GM20431 (cell line): Measurements from ENCODE around the gene ELOB.

Experiments used
- in situ Hi-C: fragments of 300-500 bp; cut with MseI, MboI; formaldehyde crosslinking; loops from one replicate; pipeline ENCODE4 v1.15.0; 2020; ENCODE audit warnings: low sequenced_read_pairs; ENCODE audit not compliant: unreplicated experiment

Gene ELOB

DNA sequence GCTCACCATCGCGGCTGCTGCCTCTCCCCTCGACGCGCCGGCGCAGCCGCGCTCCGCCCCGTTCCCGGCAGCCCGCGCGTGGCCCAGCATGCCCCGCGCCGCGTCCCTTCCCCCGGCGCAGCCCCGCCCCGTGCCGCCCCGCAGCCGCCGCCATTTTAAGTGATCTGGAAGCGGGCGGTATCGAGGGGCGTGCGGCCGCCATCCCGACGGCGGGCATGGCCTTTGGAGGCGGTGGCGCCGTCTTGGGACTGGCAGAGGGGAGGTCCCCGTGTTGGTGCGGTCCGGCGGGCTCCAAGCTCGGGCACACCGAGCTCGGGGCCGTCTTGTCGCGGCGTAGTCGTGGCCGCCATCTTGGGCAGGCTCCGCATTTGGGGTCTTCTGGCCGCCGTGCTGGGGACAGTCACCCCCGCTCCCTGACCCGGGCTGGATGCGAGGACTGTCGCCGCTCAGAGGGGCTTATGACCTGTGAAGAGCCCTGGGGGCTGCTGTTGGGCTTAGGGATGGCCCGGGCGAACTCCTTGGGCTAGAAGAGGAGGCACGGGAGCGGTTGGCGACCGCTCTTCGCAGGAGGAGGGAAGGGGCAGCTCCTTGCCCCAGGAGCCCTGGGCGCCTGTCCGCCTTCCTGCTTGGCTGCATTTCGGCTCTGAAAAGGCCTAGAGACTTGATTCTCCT is at the start of gene ELOB:
Gene ELOB, minus strand, starts transcription at position 50 of the 672 bp plus-strand sequence. Its CDS starts 41 bp downstream, at position 9.
- in situ Hi-C loops: no loop called here

- in situ Hi-C loops: no loop called here
Observed at GRCh38 chr16:2825906-2826305, 48.8 kb upstream of the ELOB start.

DNA sequence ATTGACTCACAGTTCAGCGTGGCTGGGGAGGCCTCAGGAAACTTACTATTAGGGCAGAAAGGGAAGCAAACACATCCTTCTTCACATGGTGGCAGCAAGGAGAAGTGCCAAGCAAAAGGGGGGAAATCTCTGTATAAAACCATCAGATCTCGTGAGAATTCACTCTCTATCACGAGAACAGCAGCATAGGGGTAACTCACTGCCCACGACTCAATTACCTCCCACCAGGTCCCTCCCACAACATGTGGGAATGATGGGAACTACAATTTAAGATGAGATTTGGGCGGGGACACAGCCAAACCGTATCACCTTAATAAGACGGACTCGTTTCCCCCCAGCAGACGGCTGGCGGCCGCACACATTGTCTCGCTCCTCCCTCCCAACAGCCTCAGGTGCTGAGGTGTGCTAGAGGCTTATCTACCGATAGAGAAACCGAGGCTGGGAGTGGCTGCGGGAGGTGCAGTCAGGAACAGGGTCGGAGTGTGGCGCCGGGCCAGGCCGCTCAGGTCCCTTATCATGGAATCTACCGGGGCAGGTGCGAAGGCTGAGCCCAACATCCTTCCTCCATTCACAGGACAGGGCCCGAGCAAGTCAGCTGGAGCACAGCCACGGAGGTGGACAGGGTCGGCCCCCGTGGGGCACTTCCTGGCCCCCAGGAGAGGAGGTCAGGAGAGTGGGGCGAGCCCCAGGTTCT is 48.1 kb upstream of the ELOB start:
- in situ Hi-C loops: no loop called here

DNA sequence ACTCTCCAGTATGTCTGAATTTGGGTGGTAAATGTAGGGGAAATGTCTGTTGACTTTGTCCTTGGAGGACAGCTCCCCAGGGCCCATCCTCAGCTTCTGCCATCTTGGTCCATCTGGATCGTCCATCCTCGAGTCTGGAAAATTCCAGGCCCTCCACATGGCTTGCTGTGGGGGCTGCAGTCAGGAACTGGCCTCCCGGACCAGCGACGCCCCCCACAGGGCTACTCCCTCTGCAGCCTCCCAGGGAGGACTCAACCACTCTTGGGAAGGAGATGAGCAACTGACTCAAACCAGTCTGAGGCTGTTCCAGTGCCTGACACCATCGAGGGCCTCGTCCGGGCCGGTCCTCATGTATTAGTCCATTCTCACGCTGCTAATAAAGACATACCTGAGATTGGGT is 47.5 kb upstream of the ELOB start:
- in situ Hi-C loops: no loop called here

- in situ Hi-C loops: no loop called here
Observed at GRCh38 chr16:2822496-2822895, 45.4 kb upstream of the ELOB start.

DNA sequence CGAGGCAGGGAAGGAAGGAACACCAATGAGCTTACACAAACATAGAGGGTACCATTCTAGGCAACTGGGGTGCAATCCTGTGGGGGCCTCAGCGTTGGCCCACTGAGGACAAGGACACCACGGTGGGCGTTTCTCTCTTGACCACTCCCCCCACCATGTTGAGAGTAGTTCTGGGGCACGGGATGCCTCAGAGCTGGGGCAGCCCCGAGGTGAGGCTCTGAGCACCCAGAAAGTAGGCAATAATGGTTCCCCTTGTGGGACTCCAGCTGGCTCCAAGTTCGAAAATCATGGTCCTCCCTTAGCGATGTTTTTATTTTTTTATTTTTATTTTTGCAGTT is 45.0 kb upstream of the ELOB start:
- in situ Hi-C loops: no loop called here

GRCh38 chr16:2821487-2822157 is 44.5 kb upstream of the ELOB start:
- in situ Hi-C loops: no loop called here

GRCh38 chr16:2820836-2821486 is 43.9 kb upstream of the ELOB start:
- in situ Hi-C loops: no loop called here

GRCh38 chr16:2819939-2820835 is 43.1 kb upstream of the ELOB start:
- in situ Hi-C loops: no loop called here

DNA sequence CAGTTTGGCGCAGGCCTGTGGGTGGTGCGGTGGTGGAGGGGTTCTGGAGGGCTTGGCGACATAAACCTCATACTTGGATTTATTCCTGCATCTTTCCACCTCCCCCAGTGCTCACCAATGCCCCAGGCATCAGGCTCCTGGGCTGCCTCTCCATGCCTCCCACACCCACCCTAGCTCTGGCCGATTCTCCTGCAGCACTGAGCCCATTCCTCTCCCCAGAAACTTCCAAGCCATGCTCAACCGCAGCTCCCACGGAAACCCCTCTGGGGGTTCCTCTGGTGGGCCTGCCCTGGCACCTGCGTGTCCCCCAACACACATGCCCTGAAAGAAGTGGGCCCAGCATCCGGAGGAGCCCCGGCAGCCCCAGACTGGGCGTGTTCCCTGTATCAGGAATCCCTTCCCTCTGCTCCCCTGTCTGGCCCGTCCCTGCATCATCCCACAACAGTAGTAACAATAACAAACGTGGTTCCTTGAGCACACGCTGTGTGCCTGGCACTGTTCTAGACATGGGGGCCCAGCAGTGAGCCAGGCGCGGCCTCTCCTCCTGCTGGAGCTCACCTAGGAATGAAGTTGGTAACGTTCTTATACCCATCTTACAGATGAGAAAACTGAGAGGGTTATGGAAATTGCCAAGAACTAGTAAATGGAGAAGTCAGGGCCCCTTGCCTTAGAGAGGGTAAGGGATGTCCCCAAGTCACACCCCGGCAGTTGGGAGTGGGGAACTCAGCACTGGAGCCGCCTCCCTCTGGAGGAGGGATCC is 42.3 kb upstream of the ELOB start:
- in situ Hi-C loops: no loop called here

- in situ Hi-C loops: no loop called here
Observed at GRCh38 chr16:2818272-2818876, 41.3 kb upstream of the ELOB start.

GRCh38 chr16:2817340-2818271 is 40.5 kb upstream of the ELOB start:
- in situ Hi-C loops: no loop called here

DNA sequence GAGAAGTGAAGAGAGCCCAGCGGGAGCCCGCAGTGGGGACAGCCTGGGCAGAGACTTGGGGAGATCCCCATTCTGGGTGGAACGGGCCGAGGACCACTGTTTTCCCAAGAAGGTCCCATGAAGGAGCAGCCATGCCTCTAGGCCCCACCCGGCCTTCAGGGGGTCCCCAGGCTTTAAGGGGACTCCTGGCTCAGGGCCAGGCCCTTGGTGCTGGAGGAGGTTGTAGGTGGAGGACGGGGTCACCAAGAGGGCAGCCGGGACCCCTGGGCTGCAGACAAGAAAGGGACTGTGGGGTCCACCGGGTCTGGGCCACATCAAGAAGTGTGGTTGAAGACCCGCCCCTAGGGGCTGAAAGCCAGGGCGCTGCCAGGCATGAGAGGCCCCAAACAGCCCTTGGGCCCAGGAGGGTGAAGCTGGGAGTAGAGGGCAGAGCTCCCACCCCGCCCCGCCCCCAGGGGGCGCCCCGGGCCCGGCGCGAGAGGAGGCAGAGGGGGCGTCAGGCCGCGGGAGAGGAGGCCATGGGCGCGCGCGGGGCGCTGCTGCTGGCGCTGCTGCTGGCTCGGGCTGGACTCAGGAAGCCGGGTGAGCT is 39.8 kb upstream of the ELOB start, which contains the start of gene PRSS21:
Gene PRSS21, plus strand, starts transcription at position 487 of the 589 bp plus-strand sequence. Its CDS starts 32 bp downstream, at position 519.
- in situ Hi-C loops: no loop called here

GRCh38 chr16:2815299-2815771 is 38.3 kb upstream of the ELOB start:
- in situ Hi-C loops: no loop called here

DNA sequence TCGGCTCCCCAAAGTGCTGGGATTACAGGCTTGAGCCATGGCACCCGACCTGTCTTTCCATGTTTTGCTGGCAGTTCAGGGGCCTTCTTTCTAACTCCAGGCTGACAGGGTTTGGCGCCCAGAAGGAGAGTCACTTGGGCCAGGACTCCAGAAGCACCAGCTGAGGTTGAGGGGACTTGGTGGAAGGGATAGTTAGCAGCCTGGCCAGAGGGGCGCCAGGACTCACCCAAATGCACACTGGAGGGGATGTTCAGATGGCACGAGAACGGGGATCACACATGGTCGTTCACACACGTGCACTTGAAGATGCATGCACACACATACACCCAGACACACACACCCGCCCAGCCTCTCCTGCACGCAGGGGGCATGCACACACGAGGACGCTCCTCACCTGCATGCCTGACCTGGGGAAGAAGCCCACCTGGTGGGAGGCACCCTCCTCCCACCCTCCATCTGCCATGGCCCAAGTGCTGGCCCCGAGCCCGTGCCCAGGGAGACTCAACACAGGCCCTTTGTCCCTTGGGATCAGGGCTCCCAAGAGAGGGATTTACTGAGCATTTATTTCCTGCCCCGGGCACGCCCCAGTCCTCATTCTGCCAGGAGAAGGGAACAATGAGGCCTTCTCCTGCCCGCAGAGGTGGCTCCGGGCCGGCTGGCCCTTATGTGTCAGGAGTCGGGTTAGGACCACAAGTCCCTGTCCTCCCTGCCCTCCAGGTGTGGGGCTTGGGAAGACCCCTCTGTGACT is 37.6 kb upstream of the ELOB start:
- in situ Hi-C loops: no loop called here

DNA sequence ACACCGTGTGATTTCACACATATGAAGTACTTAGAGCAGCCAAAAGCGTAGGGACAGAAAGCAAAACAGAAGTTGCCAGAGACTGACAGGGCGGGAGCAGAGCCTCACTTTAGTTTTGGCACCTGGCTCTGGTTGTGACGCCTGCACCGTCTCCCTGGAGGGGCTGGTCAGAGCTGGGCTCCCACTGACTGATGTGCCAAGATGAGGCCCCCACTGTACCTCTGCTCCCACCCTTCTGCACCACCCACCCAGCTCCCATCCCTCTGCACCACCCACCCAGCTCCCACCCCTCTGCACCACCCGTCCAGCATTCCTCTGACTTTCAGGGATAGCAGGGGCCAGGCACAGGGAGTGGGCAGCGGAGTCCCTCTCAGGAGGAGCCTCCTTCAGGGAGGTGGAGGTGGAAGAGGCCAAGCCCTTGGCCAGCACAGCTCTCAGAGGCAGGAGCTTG is 36.7 kb upstream of the ELOB start:
- in situ Hi-C loops: no loop called here
